ENCODE results near the gene NDRG2.
"Not testable (repeated sequence)": the region's sequence is repeated elsewhere in the genome, so short reads cannot be mapped to it uniquely, and the experiment has no call there.

The NDRG2 gene

GRCh38 chr14:21055432-21056117 is 30.7 kb upstream of the NDRG2 start:
- no peak for DNase-seq

- no peak for DNase-seq
These were observed 29.9 kb upstream of the NDRG2 start for GRCh38 chr14:21054768-21055145.

GRCh38 chr14:21054123-21054767 is 29.4 kb upstream of the NDRG2 start:
- DNase-seq, result no peak

GRCh38 chr14:21053184-21054122 is 28.6 kb upstream of the NDRG2 start:
- DNase-seq, result no peak

- DNase-seq, result no peak
These were observed 25.7 kb upstream of the NDRG2 start for GRCh38 chr14:21050597-21050996.

GRCh38 chr14:21049271-21049673 is 24.4 kb upstream of the NDRG2 start:
- DNase-seq, result no peak

- no peak for DNase-seq
These were observed 23.8 kb upstream of the NDRG2 start for GRCh38 chr14:21048638-21049037.

GRCh38 chr14:21047378-21047781 is 22.5 kb upstream of the NDRG2 start:
- DNase-seq, result no peak

GRCh38 chr14:21043974-21044618 is 19.2 kb upstream of the NDRG2 start:
- peak; percentile 28 for DNase-seq

GRCh38 chr14:21043387-21043973 is 18.6 kb upstream of the NDRG2 start:
- DNase-seq, result no peak

- no peak for DNase-seq
These were observed 18.1 kb upstream of the NDRG2 start for GRCh38 chr14:21042918-21043317.

GRCh38 chr14:21041676-21042433 is 17.0 kb upstream of the NDRG2 start, which contains the start of gene RNASE7:
TSS of gene RNASE7 (plus strand) at chr14:21042362. CDS start at chr14:21042993, 631 bp downstream.
- no peak for DNase-seq

GRCh38 chr14:21040941-21041340 is 16.1 kb upstream of the NDRG2 start:
- DNase-seq, result not testable (repeated sequence)

- no peak for DNase-seq
These were observed 15.6 kb upstream of the NDRG2 start for GRCh38 chr14:21040370-21040925.

- DNase-seq, result peak; percentile 59
These were observed 14.9 kb upstream of the NDRG2 start for GRCh38 chr14:21039585-21040369.

- no peak for DNase-seq
These were observed 13.9 kb upstream of the NDRG2 start for GRCh38 chr14:21038441-21039422.

- no peak for DNase-seq
These were observed 12.3 kb upstream of the NDRG2 start for GRCh38 chr14:21037156-21037555.

GRCh38 chr14:21036751-21037150 is 11.9 kb upstream of the NDRG2 start:
- DNase-seq, result no peak

GRCh38 chr14:21034707-21035106 is 9.8 kb upstream of the NDRG2 start, which contains the start of gene RNASE13:
TSS of gene RNASE13 (minus strand) at chr14:21034807. CDS start at chr14:21034288, 519 bp downstream.
- DNase-seq, result no peak

Measured in CD4-positive, alpha-beta T cell treated with Interleukin-10 for 1 hour (primary cell).